WTC11 (cell line): ENCODE data around the gene SAPCD2. TPM values are rescaled to one million over a fixed set of nuclear protein-coding genes. Genes with fewer than 3 reads are reported as not detected.

Experiments
- ATAC-seq: fragments of 200-7000 bp; cut with Tn5 transposase; 2 replicates; pipeline ENCODE4 v1.10.0; 2021; ENCODE audit warnings: mild to moderate bottlenecking, moderate library complexity
- CTCF ChIA-PET: fragments of 300-600 bp; sonication (Branson Sonifier 250); formaldehyde crosslinking; loops from one replicate; lab custom pipeline; 2021; ENCODE audit warnings: antibody characterized with exemption; lab: Charles Lee
- POLR2A ChIA-PET: fragments of 350-600 bp; sonication (Branson Sonifier 250); formaldehyde crosslinking; loops from one replicate; lab custom pipeline; 2021; ENCODE audit warnings: antibody characterized with exemption; lab: Charles Lee
- DNase-seq: peaks from one replicate; pipeline ENCODE4 v3.0.0; 2021; ENCODE audit warnings: low spot score
- H3K27ac Mint-ChIP-seq: 2 replicates; pipeline ENCODE4 v1.8.0; 2021; ENCODE audit warnings: mixed read lengths
- H3K27me3 Mint-ChIP-seq: 2 replicates; pipeline ENCODE4 v1.8.0; 2021; ENCODE audit warnings: low read depth, mild to moderate bottlenecking, moderate library complexity, mixed read lengths
- H3K36me3 Mint-ChIP-seq: 2 replicates; pipeline ENCODE4 v1.8.0; 2021; ENCODE audit warnings: mixed read lengths
- H3K4me1 Mint-ChIP-seq: 2 replicates; pipeline ENCODE4 v1.8.0; 2022; ENCODE audit warnings: mixed read lengths
- H3K4me3 Mint-ChIP-seq: 2 replicates; pipeline ENCODE4 v1.8.0; 2021; ENCODE audit warnings: mild to moderate bottlenecking, moderate library complexity, mixed read lengths
- H3K9me3 Mint-ChIP-seq: 2 replicates; pipeline ENCODE4 v1.8.0; 2021; ENCODE audit warnings: mixed read lengths
- E2F4 ChIP-seq: sonication (generic); formaldehyde crosslinking; IDR thresholded peaks from 2 replicates; pipeline ENCODE4 v1.8.1; 2022; ENCODE audit warnings: low read depth, mild to moderate bottlenecking, moderate library complexity, missing genetic modification reagents, borderline replicate concordance
- total RNA-seq: library from RNA; stranded (reverse); gene quantifications from 3 replicates; pipeline ENCODE4 v1.2.3, GENCODE V29; 2021

Gene SAPCD2
- total RNA-seq, 1 experiment from 2014 or later, result 67.0 TPM

GRCh38 chr9:137012694-137013570, 57.4 kb downstream of the SAPCD2 start:
- DNase-seq, result peak; percentile 70
- POLR2A ChIA-PET, result interaction anchor here (0.6 kb wide), 1 partner anchor 361 kb away, joined by 3 read pairs; no protein-coding TSS in a partner anchor
- no peaks in the 10 kb centered on the region for H3K4me1 Mint-ChIP-seq
- H3K27me3 Mint-ChIP-seq, result no peaks in the 10 kb centered on the region
- H3K9me3 Mint-ChIP-seq, result no peaks in the 10 kb centered on the region
- TF ChIP-seq E2F4, result no peak
- peak; percentile 65 for ATAC-seq
- H3K4me3 Mint-ChIP-seq, result no peak overlapping the region
- H3K27ac Mint-ChIP-seq, result no peak overlapping the region
- peaks cover 9% of the 10 kb centered on the region for H3K36me3 Mint-ChIP-seq
- CTCF ChIA-PET, result interaction anchor here (0.5 to 3.3 kb wide), 3 partner anchors 22 to 120 kb away, joined by 3 to 14 read pairs (median 4); no protein-coding TSS in a partner anchor

Other genes starting within 250 kb of the SAPCD2 start
- 1.6 to 1.7 TPM (median 1.6 TPM) in 3 replicates for gene AJM1, start 228.1 kb downstream of the SAPCD2 start, total RNA-seq
- 138 to 176 TPM (median 173 TPM) in 3 replicates for gene PHPT1, start 221.1 kb downstream of the SAPCD2 start, total RNA-seq
- 6.7 to 12.1 TPM (median 10.9 TPM) in 3 replicates for gene MAMDC4, start 218.2 kb downstream of the SAPCD2 start, total RNA-seq
- gene EDF1, start 204.2 kb downstream of the SAPCD2 start, total RNA-seq, result 312 to 334 TPM (median 328 TPM) in 3 replicates
- gene TRAF2, start 184.0 kb downstream of the SAPCD2 start, total RNA-seq, result 55.0 to 62.5 TPM (median 61.3 TPM) in 3 replicates
- gene FBXW5, start 125.8 kb downstream of the SAPCD2 start, total RNA-seq, result 58.2 to 70.5 TPM (median 63.9 TPM) in 3 replicates
- gene C8G, start 125.3 kb downstream of the SAPCD2 start, total RNA-seq, result 0.85 to 1.7 TPM (median 1.5 TPM) in 3 replicates
- 1.9 to 4.7 TPM (median 3.4 TPM) in 3 replicates for gene LCN12, start 118.3 kb downstream of the SAPCD2 start, total RNA-seq
- gene PTGDS, start 93.1 kb downstream of the SAPCD2 start, total RNA-seq, result 2.2 to 4.0 TPM (median 2.9 TPM) in 3 replicates
- gene LCNL1, start 87.6 kb downstream of the SAPCD2 start, total RNA-seq, result 0.27 to 0.50 TPM (median 0.34 TPM) in 3 replicates
- gene PAXX, start 78.1 kb downstream of the SAPCD2 start, total RNA-seq, result 44.1 to 45.3 TPM (median 44.6 TPM) in 3 replicates
- gene CLIC3, start 74.0 kb downstream of the SAPCD2 start, total RNA-seq, result 0.31 to 0.41 TPM in 2 of 3 replicates, not detected in the other
- 19.2 to 28.3 TPM (median 25.9 TPM) in 3 replicates for gene ABCA2, start 42.3 kb downstream of the SAPCD2 start, total RNA-seq
- not detected in 3 replicates for gene FUT7, start 38.5 kb downstream of the SAPCD2 start, total RNA-seq
- gene NPDC1, start 24.4 kb downstream of the SAPCD2 start, total RNA-seq, result 64.3 to 68.8 TPM (median 64.5 TPM) in 3 replicates
- 8.3 to 9.6 TPM (median 9.2 TPM) in 3 replicates for gene ENTPD2, start 16.5 kb downstream of the SAPCD2 start, total RNA-seq
- gene UAP1L1, start 7.0 kb upstream of the SAPCD2 start, total RNA-seq, result 12.1 to 17.7 TPM (median 14.3 TPM) in 3 replicates
- 44.9 to 57.1 TPM (median 47.1 TPM) in 3 replicates for gene MAN1B1, start 16.4 kb upstream of the SAPCD2 start, total RNA-seq
- gene DPP7, start 44.2 kb upstream of the SAPCD2 start, total RNA-seq, result 38.9 to 43.7 TPM (median 42.1 TPM) in 3 replicates
- 4.0 to 6.6 TPM (median 4.1 TPM) in 3 replicates for gene GRIN1, start 68.6 kb upstream of the SAPCD2 start, total RNA-seq
- 1.1 to 2.2 TPM (median 2.1 TPM) in 3 replicates for gene LRRC26, start 99.5 kb upstream of the SAPCD2 start, total RNA-seq
- gene TMEM210, start 101.5 kb upstream of the SAPCD2 start, total RNA-seq, result not detected in 3 replicates
- 61.0 to 80.9 TPM (median 61.2 TPM) in 3 replicates for gene ANAPC2, start 118.0 kb upstream of the SAPCD2 start, total RNA-seq
- 102 to 105 TPM (median 103 TPM) in 3 replicates for gene SSNA1, start 118.1 kb upstream of the SAPCD2 start, total RNA-seq
- gene TPRN, start 130.2 kb upstream of the SAPCD2 start, total RNA-seq, result 33.4 to 43.1 TPM (median 38.1 TPM) in 3 replicates
- gene TMEM203, start 135.1 kb upstream of the SAPCD2 start, total RNA-seq, result 46.7 to 50.6 TPM (median 47.4 TPM) in 3 replicates
- 40.3 to 49.0 TPM (median 43.2 TPM) in 3 replicates for gene NDOR1, start 135.1 kb upstream of the SAPCD2 start, total RNA-seq
- 13.3 to 14.8 TPM (median 14.3 TPM) in 3 replicates for gene RNF208, start 151.7 kb upstream of the SAPCD2 start, total RNA-seq
- 2.8 to 3.5 TPM (median 2.9 TPM) in 3 replicates for gene CYSRT1, start 154.6 kb upstream of the SAPCD2 start, total RNA-seq
- gene RNF224, start 156.9 kb upstream of the SAPCD2 start, total RNA-seq, result 0.32 to 0.59 TPM (median 0.41 TPM) in 3 replicates
- gene SLC34A3, start 160.3 kb upstream of the SAPCD2 start, total RNA-seq, result 0.13 to 0.23 TPM (median 0.14 TPM) in 3 replicates
- 373 to 376 TPM (median 375 TPM) in 3 replicates for gene TUBB4B, start 170.7 kb upstream of the SAPCD2 start, total RNA-seq
- gene STPG3, start 180.7 kb upstream of the SAPCD2 start, total RNA-seq, result 0.21 to 0.26 TPM in 2 of 3 replicates, not detected in the other
- gene NELFB, start 184.8 kb upstream of the SAPCD2 start, total RNA-seq, result 93.7 to 95.0 TPM (median 94.7 TPM) in 3 replicates
- gene TOR4A, start 207.2 kb upstream of the SAPCD2 start, total RNA-seq, result 7.3 to 11.8 TPM (median 11.3 TPM) in 3 replicates
- gene NRARP, start 231.7 kb upstream of the SAPCD2 start, total RNA-seq, result 46.7 to 52.4 TPM (median 51.5 TPM) in 3 replicates